Gastroesophageal sphincter (tissue), 4 donors: ENCODE measurements around the gene LILRB4. TPM values are rescaled to one million over a fixed set of nuclear protein-coding genes. Genes with fewer than 3 reads are reported as not detected.
"Not testable (repeated sequence)": the region's sequence is repeated elsewhere in the genome, so short reads cannot be mapped to it uniquely, and the experiment has no call there.

Source experiments
- ATAC-seq: fragments of 150-250 bp; one replicate; pipeline ENCODE4 v1.9.1; 2016; ENCODE audit warnings: mild to moderate bottlenecking, moderate library complexity
- H3K27ac ChIP-seq, 4 donors: fragments of 200-600 bp; sonication (generic) in 3 of 4; 1 replicate in 3 of 4; 2 replicates in 1 of 4; pipeline ENCODE4 v1.5.1; 2016 to 2019
- H3K27me3 ChIP-seq: fragments of 200-600 bp; sonication (generic); one replicate; pipeline ENCODE4 v1.5.1; 2019
- H3K36me3 ChIP-seq, 2 donors: fragments of 200-600 bp; sonication (generic); one replicate each; pipeline ENCODE4 v1.5.1; 2019; ENCODE audit warnings: control low read depth in 1 of 2
- H3K4me1 ChIP-seq, 3 donors: fragments of 200-600 bp; sonication (generic); 1 replicate in 2 of 3; 2 replicates in 1 of 3; pipeline ENCODE4 v1.5.1; 2016 to 2019; ENCODE audit warnings: control low read depth in 2 of 3
- H3K4me3 ChIP-seq, 2 donors: fragments of 200-600 bp; sonication (generic); one replicate each; pipeline ENCODE4 v1.5.1; 2019; ENCODE audit warnings: mild to moderate bottlenecking in 1 of 2, moderate library complexity in 1 of 2
- H3K9me3 ChIP-seq, 3 donors: fragments of 200-600 bp; sonication (generic); one replicate each; pipeline ENCODE4 v1.5.1; 2017 to 2019; ENCODE audit warnings: control low read depth in 2 of 3
- EP300 ChIP-seq: sonication (generic); formaldehyde crosslinking; IDR thresholded peaks from one replicate; pipeline ENCODE4 v1.6.1; 2017; ENCODE audit warnings: antibody characterized with exemption, mild to moderate bottlenecking
- POLR2A ChIP-seq, 2 donors: fragments of 450-650 bp; IDR thresholded peaks; one replicate each; pipeline ENCODE4 v1.6.1; 2017; ENCODE audit warnings: antibody characterized with exemption in 2 of 2, mild to moderate bottlenecking in 2 of 2, moderate library complexity in 1 of 2
- POLR2AphosphoS5 ChIP-seq: sonication (generic); formaldehyde crosslinking; IDR thresholded peaks from one replicate; pipeline ENCODE4 v1.6.1; 2017; ENCODE audit warnings: antibody characterized with exemption
- WGBS, 2 donors: methylation state at CpG; one replicate each; pipeline ENCODE4 v1.1.5; 2018; ENCODE audit warnings: low coverage in 1 of 2; 5-methylcytosine and 5-hydroxymethylcytosine counted together
- total RNA-seq, 4 donors: library from RNA; depleted of rRNA; stranded (reverse); fragments of >200 nt; gene quantifications; one replicate each; pipeline ENCODE4 v1.1.0, GENCODE V29; 2016
- TF ChIP-seq, protein P1 (sequence below), 4 experiments: fragments of 200-600 bp in 2 of 4; fragments of 450-650 bp in 2 of 4; sonication (generic) in 1 of 4; IDR thresholded peaks; one replicate each; pipeline ENCODE4 v1.5.1; 2017 to 2019; ENCODE audit warnings: antibody characterized with exemption in 4 of 4, mild to moderate bottlenecking in 2 of 4, moderate library complexity in 2 of 4

LILRB4 gene
- total RNA-seq, 4 donors from 2014 or later = 0.77 to 14.3 (median 2.5) TPM

DNA sequence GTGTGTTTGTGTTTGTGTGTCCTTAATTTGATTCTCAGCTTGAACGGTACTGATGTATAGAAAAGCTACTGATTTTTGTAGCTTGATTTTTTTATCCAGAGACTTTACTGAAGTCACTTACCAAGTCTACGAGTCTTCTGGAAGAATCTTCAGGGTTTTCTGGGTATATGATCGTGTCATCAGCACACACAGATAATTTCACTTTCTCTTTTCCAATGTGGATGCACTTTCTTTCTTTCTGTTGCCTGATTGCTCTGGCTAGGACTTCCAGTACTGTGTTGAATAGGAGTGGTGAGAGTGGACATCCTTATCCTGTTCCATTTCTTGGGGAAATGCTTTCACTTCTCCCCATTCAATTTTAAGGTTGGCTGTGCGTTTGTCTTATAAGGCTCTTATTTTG, 40.4 kb upstream of the LILRB4 start:
- Histone ChIP-seq H3K4me3 (no peak overlapping the region), H3K27ac (no peak overlapping the region), H3K36me3 (no peaks in the 10 kb centered on the region), H3K9me3 (peaks cover 0 to 10% (median 0%) of the 10 kb centered on the region in 3 donors), H3K27me3 (peaks cover 21% of the 10 kb centered on the region), H3K4me1 (no peaks in the 10 kb centered on the region)
- no peak for ATAC-seq
- no peak for TF ChIP-seq EP300
- TF ChIP-seq POLR2AphosphoS5 = no peak
- TF ChIP-seq, protein P1, sequence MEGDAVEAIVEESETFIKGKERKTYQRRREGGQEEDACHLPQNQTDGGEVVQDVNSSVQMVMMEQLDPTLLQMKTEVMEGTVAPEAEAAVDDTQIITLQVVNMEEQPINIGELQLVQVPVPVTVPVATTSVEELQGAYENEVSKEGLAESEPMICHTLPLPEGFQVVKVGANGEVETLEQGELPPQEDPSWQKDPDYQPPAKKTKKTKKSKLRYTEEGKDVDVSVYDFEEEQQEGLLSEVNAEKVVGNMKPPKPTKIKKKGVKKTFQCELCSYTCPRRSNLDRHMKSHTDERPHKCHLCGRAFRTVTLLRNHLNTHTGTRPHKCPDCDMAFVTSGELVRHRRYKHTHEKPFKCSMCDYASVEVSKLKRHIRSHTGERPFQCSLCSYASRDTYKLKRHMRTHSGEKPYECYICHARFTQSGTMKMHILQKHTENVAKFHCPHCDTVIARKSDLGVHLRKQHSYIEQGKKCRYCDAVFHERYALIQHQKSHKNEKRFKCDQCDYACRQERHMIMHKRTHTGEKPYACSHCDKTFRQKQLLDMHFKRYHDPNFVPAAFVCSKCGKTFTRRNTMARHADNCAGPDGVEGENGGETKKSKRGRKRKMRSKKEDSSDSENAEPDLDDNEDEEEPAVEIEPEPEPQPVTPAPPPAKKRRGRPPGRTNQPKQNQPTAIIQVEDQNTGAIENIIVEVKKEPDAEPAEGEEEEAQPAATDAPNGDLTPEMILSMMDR (IDR thresholded peaks at IDR 0.05) = no peak
- no peak for TF ChIP-seq POLR2A (IDR thresholded peaks at IDR 0.05)
- 20 to 61% methylated on average over 1 to 4 of the region's 4 CpGs for WGBS, 2 donors

DNA sequence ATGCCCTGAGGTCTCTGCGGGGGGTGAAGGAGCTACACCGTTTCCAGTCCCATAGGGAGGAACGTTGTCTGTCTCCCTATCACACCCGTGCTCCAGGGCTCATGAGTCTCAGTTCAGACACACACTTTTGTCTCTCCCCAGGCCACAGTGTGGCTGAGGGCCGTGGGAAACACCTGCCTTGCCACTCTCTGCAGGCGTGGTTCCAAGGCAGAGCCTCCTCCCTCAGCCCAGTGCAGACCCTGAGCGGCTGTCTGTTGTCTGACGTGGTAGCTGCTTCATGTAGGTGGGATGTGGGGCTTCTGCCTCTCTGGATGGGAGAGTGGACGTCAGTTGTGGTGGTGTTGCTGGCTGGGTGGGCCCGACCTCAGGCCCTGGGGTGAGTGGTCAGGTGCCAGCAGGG, 38.6 kb upstream of the LILRB4 start:
- ATAC-seq, H3K4me1 ChIP-seq: not testable (repeated sequence)
- no CpG with 5 or more reads among the region's 10 CpGs for WGBS, 2 donors

DNA sequence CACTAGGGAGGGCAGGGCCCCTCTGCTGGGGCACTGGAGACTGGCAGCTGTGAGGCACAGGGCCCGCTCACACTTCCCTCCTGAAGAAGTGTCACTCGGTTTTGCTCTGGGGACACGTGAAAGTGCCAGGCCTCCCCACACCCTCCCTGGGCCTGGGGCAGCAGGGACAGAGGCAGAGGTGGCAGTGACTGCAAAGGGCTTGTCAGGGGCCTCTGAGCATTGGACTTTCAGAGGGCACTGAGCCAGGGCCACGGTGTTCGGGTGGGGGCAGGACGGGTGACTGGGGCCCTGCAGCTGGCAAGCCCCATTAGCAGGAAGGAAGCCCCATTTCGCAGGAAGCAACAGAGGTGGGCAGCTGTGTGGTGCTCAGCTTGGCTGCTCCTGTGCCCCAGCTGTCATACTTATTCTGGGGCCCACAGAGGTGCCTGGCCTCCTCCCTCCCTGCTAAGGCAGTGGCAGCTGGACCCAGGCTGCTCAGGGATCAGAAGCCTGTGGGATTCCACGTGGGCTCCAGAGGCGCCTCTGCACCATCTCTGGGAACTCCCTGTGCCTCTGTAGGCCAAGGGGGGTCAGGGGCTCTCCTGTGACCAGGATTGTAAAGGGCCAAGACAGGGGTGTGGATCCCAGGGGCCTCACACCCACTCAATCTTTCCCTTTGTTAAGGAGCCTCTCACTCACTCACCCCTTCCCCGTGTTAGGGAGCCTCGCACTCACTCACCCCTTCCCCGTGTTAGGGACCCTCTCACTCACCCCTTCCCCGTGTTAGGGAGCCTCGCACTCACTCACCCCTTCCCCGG, 37.7 kb upstream of the LILRB4 start:
- not testable (repeated sequence) for H3K27ac ChIP-seq, ATAC-seq, H3K36me3 ChIP-seq, H3K4me3 ChIP-seq, H3K4me1 ChIP-seq
- Histone ChIP-seq H3K27me3 (peaks cover 48% of the 10 kb centered on the region), H3K9me3 (peaks cover 0 to 16% (median 0%) of the 10 kb centered on the region in 3 donors)
- WGBS, 2 donors = 78 to 83% methylated on average over 2 to 6 of the region's 15 CpGs

More for the DNA sequence above, 38.6 kb upstream of the LILRB4 start:
- H3K27ac ChIP-seq, H3K4me3 ChIP-seq, H3K36me3 ChIP-seq: not testable (repeated sequence)
- Histone ChIP-seq H3K27me3 (peaks cover 39% of the 10 kb centered on the region), H3K9me3 (peaks cover 0 to 16% (median 0%) of the 10 kb centered on the region in 3 donors)

DNA sequence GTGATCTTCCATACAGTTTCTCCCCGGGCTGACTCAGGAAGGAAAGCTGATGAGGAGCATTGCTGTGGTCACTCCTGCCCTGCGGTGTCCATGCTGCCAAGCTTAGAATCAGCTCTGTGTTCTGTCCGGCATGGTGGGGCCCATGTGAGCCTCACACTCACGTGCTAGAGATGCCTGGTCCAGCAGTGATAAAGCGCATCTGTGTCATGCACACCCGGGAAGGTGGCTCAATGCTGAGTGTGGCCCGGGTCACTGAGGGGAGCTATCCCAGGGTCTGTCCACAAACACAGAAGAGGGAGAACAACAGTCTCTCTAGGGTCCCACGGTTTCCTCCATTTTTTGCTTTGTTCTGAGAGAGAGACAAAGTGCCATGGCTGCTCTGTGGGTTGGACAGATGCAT, 36.0 kb upstream of the LILRB4 start:
- ATAC-seq = no peak

DNA sequence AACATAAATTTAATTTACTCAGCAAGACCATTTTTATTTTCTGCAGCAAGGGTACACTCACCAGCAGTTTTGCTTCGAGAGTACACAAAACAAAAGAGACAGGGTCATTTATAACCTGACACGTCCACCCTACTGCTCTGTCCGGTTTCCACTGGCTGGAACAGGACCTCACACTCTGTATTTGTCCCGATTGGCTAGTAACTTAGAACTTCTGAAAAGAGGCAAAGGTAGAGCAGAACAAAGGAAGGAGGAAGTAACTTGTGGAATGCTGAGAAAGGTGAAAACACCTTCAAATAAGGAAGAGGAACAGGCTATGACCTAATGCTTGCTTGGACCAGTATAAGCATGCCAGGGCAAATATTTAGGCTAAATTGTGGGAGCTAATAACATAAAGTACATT, 34.9 kb upstream of the LILRB4 start:
- 24 to 71% methylated on average over 1 to 4 of the region's 4 CpGs for WGBS, 2 donors
- H3K4me3 ChIP-seq, ATAC-seq, H3K36me3 ChIP-seq, H3K27ac ChIP-seq, H3K4me1 ChIP-seq: not testable (repeated sequence)
- Histone ChIP-seq H3K9me3 (peaks cover 0 to 16% (median 0%) of the 10 kb centered on the region in 3 donors), H3K27me3 (peaks cover 66% of the 10 kb centered on the region)

More for the DNA sequence above, 36.0 kb upstream of the LILRB4 start:
- H3K4me3 ChIP-seq = no peak overlapping the region
- whole genome bisulfite sequencing, 2 donors = 86% methylated on average over 6 of the region's 8 CpGs; no CpG with 5 or more reads in 1 of the 2 donors
- TF ChIP-seq POLR2A (IDR thresholded peaks at IDR 0.05) (no peak), POLR2AphosphoS5 (no peak)
- TF ChIP-seq, protein P1 (IDR thresholded peaks at IDR 0.05) = no peak
- no peak overlapping the region for H3K27ac ChIP-seq
- no peaks in the 10 kb centered on the region for H3K36me3 ChIP-seq
- H3K27me3 ChIP-seq = peaks cover 55% of the 10 kb centered on the region
- peaks cover 0 to 16% (median 0%) of the 10 kb centered on the region in 3 donors for H3K9me3 ChIP-seq
- H3K4me1 ChIP-seq = no peaks in the 10 kb centered on the region

DNA sequence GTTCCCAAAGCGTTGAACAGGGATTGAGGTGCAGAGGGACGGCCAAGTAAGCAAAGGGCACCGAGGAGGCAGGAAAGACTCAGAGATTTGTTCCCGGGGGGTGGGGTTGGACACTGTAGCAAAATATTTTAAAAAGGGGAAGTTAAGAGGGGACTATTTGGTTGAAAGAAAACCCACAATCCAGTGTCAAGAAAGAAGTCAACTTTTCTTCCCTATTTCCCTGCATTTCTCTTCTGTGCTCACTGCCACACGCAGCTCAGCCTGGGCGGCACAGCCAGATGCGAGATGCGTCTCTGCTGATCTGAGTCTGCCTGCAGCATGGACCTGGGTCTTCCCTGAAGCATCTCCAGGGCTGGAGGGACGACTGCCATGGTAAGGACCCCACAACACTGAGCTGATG, 32.5 kb upstream of the LILRB4 start, which contains the start of gene LILRB1:
TSS of gene LILRB1 (plus strand) at position 223 of the 400 bp plus-strand sequence. CDS start 590 bp downstream, outside the sequence.
- Histone ChIP-seq H3K9me3 (peaks cover 0 to 16% (median 0%) of the 10 kb centered on the region in 3 donors), H3K27me3 (peaks cover 82% of the 10 kb centered on the region), H3K4me3 (peak within 1 kb of the TSS in 1 of 2 donors; percentile 16)
- 69 to 70% methylated on average over 5 to 8 of the region's 9 CpGs for WGBS, 2 donors
- not testable (repeated sequence) for ATAC-seq, H3K4me1 ChIP-seq, H3K27ac ChIP-seq, H3K36me3 ChIP-seq

DNA sequence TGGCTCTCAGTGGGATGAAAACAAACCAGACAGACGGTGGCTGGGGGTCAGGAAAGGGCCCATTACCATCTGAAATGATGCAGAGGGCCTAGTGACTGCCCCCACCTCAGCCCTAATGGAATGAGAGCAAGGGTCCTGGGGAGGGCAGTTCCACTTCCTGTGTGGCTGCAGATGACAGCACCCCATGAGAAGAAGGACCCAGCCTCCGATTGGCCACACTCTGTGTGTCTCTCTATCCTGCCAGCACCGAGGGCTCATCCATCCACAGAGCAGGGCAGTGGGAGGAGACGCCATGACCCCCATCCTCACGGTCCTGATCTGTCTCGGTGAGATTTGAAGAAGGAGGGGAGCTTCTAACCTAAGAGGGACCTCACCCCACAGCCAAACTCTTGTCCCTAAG, 32.0 kb upstream of the LILRB4 start:
- no peak for ATAC-seq

DNA sequence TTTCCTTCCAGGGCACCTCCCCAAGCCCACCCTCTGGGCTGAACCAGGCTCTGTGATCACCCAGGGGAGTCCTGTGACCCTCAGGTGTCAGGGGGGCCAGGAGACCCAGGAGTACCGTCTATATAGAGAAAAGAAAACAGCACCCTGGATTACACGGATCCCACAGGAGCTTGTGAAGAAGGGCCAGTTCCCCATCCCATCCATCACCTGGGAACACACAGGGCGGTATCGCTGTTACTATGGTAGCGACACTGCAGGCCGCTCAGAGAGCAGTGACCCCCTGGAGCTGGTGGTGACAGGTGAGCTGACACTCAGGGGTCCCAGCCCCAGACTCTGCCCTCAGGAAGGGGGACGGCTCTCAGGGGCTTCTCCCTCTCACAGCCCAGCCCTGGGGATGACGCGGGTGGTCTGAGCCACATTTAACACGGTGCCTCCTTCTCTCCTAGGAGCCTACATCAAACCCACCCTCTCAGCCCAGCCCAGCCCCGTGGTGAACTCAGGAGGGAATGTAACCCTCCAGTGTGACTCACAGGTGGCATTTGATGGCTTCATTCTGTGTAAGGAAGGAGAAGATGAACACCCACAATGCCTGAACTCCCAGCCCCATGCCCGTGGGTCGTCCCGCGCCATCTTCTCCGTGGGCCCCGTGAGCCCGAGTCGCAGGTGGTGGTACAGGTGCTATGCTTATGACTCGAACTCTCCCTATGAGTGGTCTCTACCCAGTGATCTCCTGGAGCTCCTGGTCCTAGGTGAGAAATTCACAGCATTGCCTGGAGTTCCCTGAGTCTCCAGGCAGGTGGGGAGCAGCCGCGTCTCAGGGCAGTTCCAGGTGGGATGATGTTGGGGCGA, 31.1 kb upstream of the LILRB4 start:
- not testable (repeated sequence) for H3K4me3 ChIP-seq, H3K27ac ChIP-seq, ATAC-seq, H3K36me3 ChIP-seq, H3K4me1 ChIP-seq
- Histone ChIP-seq H3K9me3 (peaks cover 0 to 13% (median 0%) of the 10 kb centered on the region in 3 donors), H3K27me3 (peaks cover 94% of the 10 kb centered on the region)
- 20 to 76% methylated on average over 1 to 6 of the region's 23 CpGs for WGBS, 2 donors

More for the DNA sequence above, 32.0 kb upstream of the LILRB4 start:
- WGBS, 2 donors = 0 to 60% methylated on average over 1 to 5 of the region's 6 CpGs
- Histone ChIP-seq H3K27ac (no peak overlapping the region), H3K36me3 (no peaks in the 10 kb centered on the region), H3K9me3 (peaks cover 0 to 16% (median 0%) of the 10 kb centered on the region in 3 donors), H3K4me1 (no peaks in the 10 kb centered on the region), H3K27me3 (peaks cover 87% of the 10 kb centered on the region), H3K4me3 (peak overlapping the region in 1 of 2 donors; percentile 16)
- TF ChIP-seq, protein P1 (IDR thresholded peaks at IDR 0.05) = no peak
- TF ChIP-seq EP300 = no peak
- no peak for TF ChIP-seq POLR2AphosphoS5
- TF ChIP-seq POLR2A (IDR thresholded peaks at IDR 0.05) = no peak

DNA sequence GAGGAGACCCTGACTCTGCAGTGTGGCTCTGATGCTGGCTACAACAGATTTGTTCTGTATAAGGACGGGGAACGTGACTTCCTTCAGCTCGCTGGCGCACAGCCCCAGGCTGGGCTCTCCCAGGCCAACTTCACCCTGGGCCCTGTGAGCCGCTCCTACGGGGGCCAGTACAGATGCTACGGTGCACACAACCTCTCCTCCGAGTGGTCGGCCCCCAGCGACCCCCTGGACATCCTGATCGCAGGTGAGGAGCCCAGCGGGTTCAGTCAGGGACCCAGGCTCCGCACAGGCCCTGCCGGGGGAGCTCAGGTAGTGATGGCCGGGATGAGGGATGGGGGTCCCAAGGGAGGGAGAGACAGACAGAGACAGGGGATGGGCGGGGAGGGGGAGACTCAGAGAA, 30.3 kb upstream of the LILRB4 start:
- H3K27me3 ChIP-seq = peaks cover 90% of the 10 kb centered on the region
- not testable (repeated sequence) for H3K9me3 ChIP-seq, H3K4me1 ChIP-seq, H3K4me3 ChIP-seq, ATAC-seq, H3K27ac ChIP-seq, H3K36me3 ChIP-seq
- 72% methylated on average over 3 of the region's 16 CpGs; no CpG with 5 or more reads in 1 of the 2 donors for WGBS, 2 donors
